Stimulated activated CD4-positive, alpha-beta T cell treated with anti-CD3 and anti-CD28 coated beads, Interleukin-15, amount 100 ng/mL, for 1 hour (primary cell): ENCODE data around the gene GTSF1L.
"Not testable (repeated sequence)": the region's sequence is repeated elsewhere in the genome, so short reads cannot be mapped to it uniquely, and the experiment has no call there.

Experiments used
- DNase-seq, 2 donors: peaks; one replicate each; pipeline ENCODE4 v3.0.0-alpha.2; 2020; ENCODE audit warnings: low read depth in 1 of 2, low spot score in 1 of 2

GTSF1L gene

DNA sequence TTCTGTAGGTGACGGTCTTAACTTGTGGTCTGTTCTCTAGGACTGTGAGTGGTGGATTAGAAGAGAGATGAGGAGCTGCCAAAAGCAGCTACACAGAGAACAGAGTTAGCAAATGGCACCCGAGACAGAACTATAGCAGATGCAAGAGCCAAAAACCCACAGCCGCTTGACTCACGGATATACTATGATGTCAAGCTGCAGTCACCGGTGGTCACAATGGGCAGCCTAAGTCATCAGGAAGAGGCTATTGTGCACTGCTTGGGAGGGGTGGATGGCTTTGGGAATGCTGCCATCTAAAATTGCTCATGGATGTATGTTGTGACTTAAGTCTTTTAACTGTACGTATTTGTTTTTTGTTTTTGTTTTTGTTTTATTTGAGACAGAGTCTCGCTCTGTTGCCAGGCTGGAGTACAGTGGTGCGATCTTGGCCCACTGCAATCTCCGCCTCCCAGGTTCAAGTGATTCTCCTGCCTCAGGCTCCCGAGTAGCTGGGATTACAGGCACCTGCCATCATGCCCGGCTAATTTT, at the start of gene GTSF1L:
GTSF1L (minus strand) TSS at position 192 of the 528 bp plus-strand sequence. CDS start 308 bp downstream, outside the sequence.
- DNase-seq = no peak

DNA sequence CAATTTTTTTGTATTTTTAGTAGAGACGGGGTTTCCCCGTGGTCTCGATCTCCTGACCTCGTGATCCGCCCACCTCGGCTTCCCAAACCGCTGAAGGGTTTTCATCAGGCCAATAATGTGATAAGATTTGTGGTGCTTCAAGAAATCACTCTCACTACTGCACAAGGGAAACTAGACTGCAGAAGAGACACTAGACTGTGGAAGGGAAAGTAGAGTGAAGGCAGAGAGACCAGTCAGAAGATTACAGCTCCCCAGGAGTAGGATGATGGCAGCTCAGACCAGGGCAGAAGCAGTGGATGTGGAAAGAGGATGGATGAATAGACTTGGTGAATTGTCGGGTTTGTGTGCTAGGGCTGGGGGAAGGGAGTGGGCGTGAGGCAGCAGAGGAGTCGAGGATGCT, 48.0 kb upstream of the GTSF1L start:
- DNase-seq = no peak

DNA sequence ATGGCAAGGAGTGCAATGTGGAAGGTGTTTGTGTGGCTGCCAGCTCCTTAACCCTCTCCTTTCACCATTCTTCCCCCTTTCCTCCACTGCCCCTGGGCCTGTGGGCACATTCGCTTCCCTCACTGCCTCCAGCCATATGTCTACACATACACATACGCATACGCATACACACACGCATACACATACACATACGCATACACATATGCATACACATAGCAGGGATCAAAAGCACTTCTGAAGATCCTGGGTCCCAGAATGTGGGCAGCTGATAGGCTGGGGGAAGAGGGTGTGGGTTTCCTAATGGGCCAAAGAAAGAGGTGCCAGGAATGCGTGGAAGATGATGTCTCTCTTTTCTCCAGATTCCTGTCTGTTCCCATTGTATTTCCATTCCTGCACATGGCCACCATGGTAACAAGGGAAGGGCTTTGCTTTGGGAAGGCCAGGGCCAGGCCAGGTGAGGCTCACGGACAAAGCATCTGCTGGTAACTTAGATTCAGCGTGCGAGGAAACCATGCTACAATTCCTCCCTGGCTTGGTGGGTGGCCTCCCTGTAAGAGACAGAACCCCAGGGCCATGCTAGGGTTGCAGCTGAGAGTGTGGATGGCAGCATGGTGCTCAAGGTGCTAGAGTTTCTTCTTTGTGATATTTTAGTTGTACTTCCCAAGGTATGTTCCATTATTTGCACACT, 44.8 kb upstream of the GTSF1L start:
- DNase-seq = no peak

DNA sequence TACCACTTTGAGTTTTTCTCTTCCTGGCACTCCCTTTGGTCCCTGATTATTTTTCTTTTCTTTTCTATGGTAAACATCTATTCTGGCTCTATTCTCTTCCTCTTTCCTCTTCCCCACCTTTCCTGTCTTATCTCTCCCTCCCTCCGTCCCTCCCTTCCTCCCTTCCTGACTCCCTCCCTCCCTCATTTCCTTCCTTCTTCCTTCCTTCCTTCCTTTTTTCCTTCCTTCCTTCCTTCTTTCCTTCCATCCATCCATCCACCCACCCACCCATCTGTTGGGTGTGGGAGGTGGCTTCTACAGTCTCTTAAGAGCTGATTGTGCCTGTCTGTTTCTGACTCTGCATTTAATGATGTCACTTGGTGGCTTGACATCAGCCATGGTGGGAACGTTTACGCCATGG, 43.5 kb upstream of the GTSF1L start:
- no peak for DNase-seq

DNA sequence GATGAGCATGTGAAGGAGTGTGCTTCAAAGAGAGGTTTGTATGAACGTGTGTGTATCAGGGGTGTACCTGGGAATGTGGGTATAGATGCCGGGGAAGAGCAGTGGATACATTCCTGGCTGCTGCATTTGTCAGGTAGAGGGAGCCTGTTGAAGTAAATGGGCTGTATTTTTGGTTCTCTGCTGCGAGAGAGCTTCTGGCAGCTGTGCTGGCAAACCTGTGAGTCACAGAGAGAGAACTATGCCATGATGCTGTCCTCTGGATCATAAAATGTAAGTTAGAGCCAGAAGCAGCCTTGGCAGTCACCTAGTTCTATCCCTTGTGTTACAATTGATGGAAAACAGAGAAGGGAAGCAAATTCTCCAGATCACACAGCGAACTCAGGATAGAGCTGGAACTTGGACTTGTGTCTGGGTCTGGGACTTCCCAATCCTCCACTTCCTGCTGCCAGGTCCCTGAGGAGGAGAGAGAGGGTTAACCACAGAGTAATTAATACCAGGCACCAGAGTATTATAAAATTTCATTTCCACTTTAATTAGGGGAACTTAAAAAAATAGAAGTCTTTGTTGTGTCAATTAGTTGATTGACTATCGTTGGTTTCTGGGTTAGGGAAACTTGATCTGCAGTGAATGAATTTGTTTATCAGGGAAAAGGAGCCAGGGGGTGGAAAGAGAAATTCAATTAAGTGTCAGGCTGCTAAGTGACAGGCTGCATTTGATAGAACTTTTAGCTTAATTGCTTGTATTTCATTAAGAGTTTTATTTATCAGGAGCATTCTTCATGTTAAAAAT, 41.1 kb upstream of the GTSF1L start:
- no peak for DNase-seq

DNA sequence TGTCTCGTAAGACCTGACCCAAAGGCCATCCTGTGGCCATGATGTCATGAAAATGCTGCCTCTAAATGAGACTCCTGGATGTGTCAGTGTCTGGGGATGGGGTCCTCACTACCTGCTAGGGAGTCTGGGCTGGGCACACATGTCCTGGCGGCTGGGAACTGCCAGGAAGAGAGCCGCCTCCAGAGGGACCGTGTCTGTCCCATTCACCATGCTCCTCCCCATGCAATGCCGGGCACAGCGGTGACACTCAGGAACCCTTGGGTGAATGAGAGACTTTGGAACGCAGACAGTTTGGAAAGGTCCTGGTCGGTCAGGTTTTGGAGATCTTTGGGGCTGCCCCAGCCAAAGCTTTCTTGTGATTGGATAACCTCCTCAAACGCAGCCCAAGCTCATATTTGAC, 40.1 kb upstream of the GTSF1L start:
- no peak for DNase-seq

DNA sequence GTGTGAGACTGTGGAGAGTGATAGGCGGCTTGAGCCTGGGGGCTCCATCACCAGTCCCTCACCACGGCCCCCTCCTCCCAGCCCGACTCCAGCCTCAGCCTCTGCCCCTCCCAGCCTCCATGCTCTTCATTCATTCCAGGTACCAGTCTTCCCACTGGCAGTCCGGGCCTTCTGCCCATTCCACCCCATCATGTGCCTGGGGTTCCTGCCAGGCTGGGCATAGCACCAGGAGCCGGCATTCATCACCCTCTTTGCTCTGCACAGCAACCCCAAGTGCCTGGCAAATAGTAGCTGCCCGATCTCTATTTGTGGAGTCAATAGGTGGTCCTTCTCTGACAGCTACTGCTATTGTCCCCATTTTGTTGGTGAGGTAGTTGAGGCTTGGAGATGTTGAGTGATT, 39.6 kb upstream of the GTSF1L start:
- DNase-seq = no peak

DNA sequence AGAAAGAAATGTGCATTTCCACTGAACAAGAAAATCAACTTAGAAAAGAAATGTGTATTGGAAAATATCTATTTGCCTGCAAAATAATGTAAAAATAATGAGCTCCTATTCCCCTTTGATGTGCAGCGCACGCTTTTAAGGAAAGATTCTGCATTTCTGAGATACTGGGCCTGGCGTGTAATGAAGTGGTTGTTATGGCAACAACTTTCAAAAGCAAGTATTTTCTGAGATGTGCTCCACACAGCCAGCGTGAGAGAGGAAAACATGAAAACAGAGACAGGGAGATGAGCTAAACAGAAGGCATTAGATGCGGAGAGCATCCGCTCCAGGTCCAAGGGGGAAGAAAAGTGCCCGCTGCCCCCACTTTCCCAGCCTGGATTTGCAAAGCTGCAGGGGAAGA, 39.1 kb upstream of the GTSF1L start:
- no peak for DNase-seq

DNA sequence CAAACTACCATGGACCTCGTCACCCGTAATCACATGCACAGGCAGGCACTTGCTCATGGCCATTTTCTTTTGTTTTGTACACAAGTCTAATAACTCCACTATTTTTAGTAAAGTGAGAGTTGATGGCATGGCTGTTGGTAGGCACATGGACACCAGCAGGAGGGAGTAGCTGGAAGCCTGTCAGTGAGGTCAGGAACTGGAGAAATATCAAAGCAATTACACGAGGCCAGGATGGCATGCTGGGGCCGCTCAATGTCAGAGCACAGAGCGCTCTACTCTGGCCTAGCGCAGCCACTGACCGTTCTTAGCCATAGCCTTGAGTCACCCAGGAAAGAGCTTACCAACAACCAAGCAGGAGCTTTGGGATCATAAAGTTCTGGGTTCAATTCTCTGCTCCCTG, 36.1 kb upstream of the GTSF1L start:
- DNase-seq = no peak

DNA sequence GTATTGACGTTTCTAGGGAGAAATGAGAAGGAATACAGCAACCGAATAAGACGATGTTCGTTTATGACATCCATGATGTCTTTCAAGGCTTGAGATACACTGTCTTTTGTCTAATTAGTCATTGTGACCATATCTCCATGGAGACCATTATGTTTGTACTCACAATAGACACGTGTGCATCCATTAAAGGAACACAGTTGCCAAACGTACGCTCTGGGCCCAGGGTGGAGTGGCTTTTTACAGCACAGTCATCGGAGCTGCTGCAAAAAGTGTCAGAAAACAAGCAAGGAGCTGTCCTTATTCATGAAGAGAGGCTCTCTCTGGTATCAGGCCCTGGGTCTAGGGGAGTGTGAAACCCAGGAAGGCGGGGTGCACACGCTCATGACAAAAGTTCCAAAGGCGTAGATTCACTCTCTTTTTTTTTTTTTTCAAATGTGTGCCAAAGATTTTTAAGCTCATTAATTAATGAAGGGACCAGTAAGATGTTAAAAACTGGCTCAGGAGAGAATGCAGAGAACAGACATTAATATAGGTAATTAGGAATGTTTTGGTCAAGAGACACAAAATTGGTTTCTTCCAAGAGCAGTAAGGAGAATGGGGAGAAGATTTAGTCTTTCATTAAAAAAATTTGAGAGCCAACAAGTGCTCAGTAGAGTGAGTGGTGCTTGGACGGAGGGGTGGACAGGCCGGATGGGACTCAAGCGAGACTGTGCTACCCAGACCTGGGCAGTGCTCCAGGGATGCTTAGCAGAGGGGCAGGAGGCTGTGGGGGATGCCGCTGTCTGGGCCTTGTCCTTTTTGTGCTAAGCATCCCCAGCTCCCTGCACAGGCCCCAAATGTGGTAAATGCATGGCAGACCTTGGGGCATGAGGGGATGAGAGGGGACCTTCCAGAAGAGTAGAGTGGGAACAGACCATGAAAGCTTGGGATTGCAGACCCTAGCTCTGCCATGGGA, 34.9 kb upstream of the GTSF1L start:
- DNase-seq = no peak

DNA sequence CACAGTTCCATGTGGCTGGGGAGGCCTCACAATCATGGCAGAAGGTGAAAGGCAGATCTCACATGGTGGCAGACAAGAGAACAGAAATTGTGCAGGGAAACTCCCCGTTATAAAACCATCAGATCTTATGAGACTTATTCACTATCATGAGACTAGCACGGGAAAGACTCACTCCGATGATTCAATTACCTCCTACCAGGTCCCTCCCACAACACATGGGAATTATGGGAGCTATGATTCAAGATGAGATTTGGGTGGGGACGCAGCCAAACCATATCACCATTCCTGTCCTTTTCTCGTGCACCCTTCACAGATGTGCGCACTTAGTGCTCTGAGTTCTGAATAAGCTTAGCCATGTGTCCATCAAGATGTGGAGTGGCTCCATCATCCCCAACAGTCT, 31.1 kb upstream of the GTSF1L start:
- not testable (repeated sequence) for DNase-seq

DNA sequence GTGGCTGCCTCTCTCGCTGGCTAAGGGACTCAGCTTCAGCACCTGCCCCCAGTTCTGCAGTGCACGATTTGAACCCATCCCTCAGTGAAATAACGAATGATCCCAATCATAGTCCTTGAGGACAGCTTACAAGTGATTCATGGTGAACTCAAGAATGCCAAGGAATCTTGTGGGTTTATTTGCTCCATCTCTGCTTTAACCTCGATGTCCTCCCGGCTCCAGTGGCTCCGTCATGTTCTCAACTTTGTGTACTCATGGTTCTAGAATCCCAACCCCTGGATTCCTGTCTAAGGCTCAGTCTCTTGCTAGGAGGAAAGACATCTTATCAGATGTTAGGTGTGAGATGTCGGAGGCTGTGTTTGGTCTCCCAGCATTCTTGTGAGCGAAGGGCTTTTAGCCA, 29.0 kb upstream of the GTSF1L start:
- DNase-seq = no peak

DNA sequence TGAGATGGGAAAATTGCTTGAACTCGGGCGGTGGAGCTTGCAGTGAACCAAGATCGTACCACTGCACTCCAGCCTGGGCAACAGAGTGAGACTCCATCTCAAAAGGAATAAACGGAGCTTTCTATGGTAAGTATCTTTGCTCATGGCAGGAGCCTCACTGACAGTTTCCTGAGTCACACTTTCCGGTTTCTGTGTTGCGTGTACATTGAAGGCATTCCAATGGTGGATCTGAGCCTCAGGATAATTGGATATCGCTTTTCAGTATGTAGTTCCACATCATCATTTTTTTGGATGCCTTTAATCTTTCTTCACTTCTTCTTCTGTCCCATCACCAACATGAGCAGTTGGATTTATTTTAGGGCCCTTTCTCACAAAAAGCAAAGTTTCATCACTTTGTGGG, 28.6 kb upstream of the GTSF1L start:
- DNase-seq = no peak

DNA sequence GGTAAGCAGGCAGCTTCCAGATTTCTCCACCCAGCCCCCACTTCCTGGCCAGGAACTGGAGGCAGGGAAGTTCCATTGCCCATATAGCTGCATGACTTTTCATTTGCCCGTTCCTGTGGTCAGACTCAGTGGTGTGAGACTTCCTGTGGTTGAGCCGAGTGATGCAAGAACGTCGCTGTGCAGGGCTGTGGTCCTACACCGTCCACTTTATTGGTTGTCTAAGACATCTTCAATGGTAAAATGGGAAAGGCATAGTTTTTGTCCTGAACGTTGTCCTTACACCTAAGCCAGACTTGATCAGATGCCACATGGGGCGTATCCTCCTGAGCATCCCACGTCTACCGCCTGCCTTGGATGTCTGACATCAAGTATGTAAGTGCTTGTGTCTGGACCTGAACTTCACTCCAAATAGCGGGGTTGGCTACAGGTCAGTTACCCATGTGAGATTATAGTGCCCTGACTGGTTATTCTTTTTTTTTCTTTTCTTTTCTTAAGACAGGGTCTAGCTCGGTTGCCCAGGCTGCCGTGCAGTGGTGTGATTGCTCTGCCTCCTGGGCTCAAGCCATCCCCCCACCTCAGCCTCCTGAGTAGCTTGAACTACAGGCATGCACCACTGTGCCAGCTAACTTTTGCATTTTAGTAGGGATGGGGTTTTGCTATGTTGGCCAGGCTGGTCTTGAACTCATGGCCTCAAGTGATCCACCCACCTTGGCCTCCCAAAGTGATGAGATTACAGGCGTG, 25.9 kb upstream of the GTSF1L start:
- DNase-seq = no peak

DNA sequence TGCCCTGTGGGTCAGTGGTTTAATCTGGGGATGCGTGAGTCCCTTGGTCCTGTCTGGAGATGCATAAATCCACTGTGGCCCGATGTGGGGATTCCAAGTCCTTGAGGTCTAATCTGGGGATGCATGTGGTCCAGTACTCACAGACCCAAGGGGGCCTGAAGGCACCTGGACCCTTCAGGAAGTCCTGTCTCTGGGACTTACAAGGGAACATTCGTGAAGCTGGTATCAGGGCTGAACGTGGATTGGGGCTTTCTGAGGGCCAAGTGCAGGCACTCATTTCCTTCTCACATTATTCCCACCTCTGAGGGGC, 25.2 kb upstream of the GTSF1L start:
- no peak for DNase-seq

DNA sequence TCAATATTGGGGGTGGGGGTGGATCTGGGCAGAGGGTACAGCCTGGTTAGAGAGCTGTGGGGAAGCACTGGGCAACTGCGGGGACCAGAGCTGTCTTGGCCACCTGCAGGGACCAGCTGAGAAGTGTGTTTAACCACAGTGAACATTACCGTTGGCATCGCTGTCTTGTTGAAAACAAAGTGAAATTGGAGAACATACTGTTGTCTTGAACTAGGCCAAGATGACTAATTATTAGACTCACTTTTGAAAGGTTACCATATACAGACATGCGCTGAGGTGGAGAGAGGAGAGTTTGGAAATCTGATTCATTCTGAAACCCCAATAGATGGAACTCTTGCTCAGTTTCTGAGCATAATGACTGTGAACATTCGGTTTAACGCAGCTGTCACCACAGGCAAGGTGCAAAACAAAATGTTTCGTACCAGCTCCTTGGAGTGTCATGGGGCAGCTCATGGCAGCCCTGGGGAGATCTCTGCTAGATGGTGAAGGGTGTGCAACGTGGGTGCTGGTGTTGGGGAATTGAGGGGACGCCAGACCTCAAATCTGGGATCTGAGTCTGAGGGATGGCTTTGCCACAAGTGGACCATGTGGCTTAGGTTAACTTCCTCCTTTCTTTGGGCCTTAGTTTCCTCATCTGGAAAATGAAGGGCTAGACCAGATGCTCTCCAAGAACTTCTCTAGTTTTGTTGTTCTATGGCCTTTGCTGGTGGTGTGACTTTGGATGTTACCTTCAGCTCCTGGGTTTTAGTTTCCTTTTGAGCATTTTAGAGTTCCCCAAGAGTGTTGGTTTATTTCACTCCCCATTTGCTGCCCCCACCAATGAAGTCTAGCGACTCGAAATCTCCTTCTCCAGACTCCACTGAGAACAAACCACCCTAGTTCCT, 24.6 kb upstream of the GTSF1L start:
- DNase-seq = no peak

DNA sequence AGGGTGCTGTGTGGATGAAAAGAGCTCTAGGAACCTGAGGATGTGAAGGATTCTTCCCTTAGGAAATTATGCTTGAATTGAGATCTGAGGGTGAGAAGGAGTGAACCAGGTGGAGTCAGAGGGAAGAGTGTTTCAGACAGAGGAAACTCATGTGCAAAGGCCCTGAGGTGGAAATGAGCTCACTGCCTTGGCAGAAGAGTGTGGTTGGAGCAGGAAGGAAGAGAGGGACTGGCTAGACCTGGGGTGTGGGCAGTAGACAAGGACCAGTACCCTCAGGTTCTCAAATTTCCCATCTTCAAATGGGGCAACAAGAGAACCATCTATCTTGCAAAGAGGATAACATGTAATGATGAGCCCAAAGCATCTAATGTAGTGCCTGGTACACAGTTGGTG, 24.0 kb upstream of the GTSF1L start:
- DNase-seq = no peak

DNA sequence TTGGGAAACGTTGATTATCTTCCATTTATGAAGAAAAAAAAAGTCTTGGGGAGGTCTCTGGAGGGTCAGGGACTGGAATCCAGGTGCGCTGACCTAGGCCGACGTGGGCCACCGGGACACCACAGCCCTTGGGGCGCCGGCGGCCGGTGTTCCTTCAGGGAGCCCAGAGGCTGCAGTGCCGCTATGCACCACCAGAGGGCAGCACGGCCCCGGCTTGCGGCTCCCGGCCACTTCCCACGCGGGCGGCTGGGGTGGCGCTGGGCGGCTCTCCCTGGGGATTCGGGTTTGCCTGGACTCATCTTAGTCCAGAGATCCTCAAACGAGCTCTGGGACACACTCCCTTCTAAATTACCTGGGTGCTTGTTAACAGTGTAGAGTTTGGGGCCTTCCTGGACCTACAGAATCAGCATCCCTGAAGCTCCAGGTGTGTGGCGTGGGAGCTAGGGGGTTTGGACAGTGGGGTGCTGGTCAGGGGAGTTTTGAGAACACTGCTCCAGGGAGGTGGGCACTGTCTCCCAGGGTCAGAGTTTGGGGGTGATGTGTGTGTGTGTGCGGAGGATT, 23.0 kb upstream of the GTSF1L start:
- peak; percentile 66 to 85 for DNase-seq

DNA sequence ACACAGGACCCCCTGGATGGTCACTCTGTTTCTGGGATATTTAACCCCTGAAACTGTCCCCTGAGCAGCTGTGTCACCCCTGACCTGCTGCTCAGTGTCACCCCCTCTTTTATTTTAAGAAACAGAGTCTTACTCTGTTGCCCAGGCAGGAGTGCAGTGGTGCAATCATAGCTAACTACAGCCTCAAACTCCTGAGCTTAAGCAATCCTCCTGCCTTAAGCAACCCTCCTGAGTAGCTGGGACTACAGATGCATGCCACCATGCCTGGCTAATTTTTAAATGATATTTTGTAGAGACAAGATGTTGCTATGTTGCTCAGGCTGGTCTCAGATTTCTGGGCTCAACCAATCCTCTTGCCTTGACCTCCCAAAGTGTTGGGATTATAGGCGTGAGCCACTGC, 21.5 kb upstream of the GTSF1L start:
- no peak for DNase-seq
